Medulla oblongata (tissue), 1 donor: ENCODE data around the gene CDH4.
"Not testable (repeated sequence)": the region's sequence is repeated elsewhere in the genome, so short reads cannot be mapped to it uniquely, and the experiment has no call there.

ENCODE experiments used
- DNase-seq: peaks from one replicate; pipeline ENCODE4 v3.0.0-alpha.2; 2015; ENCODE audit errors: extremely low spot score

CDH4 gene

GRCh38 chr20:61939691-61940360 lies 687.8 kb downstream of the CDH4 start:
- no peak for DNase-seq

- no peak for DNase-seq
These were observed 688.4 kb downstream of the CDH4 start for GRCh38 chr20:61940491-61940890.

GRCh38 chr20:61940976-61941720 lies 689.1 kb downstream of the CDH4 start:
- DNase-seq = no peak

GRCh38 chr20:61941721-61942405 lies 689.8 kb downstream of the CDH4 start:
- DNase-seq = no peak

GRCh38 chr20:61942526-61942925 lies 690.5 kb downstream of the CDH4 start:
- no peak for DNase-seq

GRCh38 chr20:61944967-61945366 lies 692.9 kb downstream of the CDH4 start:
- DNase-seq = not testable (repeated sequence)

- not testable (repeated sequence) for DNase-seq
These were observed 693.4 kb downstream of the CDH4 start for GRCh38 chr20:61945495-61945894.

GRCh38 chr20:61948056-61948455 lies 696.0 kb downstream of the CDH4 start:
- DNase-seq = not testable (repeated sequence)

GRCh38 chr20:61948586-61949362 lies 696.7 kb downstream of the CDH4 start:
- DNase-seq = no peak

GRCh38 chr20:61949363-61949713 lies 697.3 kb downstream of the CDH4 start:
- DNase-seq = no peak

GRCh38 chr20:61949714-61950640 lies 697.9 kb downstream of the CDH4 start:
- DNase-seq = no peak

GRCh38 chr20:61950641-61951071 lies 698.6 kb downstream of the CDH4 start:
- no peak for DNase-seq

GRCh38 chr20:61951695-61952533 lies 699.9 kb downstream of the CDH4 start:
- DNase-seq = no peak

- DNase-seq = no peak
These were observed 701.3 kb downstream of the CDH4 start for GRCh38 chr20:61953037-61954021.

- DNase-seq = no peak
These were observed 702.4 kb downstream of the CDH4 start for GRCh38 chr20:61954276-61955021.

GRCh38 chr20:61955668-61956395 lies 703.8 kb downstream of the CDH4 start:
- no peak for DNase-seq
